Mesendoderm (in vitro differentiated cells): ENCODE measurements around the gene OSBPL5.

Experiments used
- DNase-seq: peaks from one replicate; pipeline ENCODE4 v3.0.0; 2013
- H2AK5ac ChIP-seq: 2 replicates; pipeline ENCODE4 v1.6.1; 2013; ENCODE audit warnings: low read length, inconsistent platforms
- H2BK120ac ChIP-seq: 2 replicates; pipeline ENCODE4 v1.6.1; 2013; ENCODE audit warnings: low read depth, mild to moderate bottlenecking, low read length, moderate library complexity, mixed read lengths
- H2BK15ac ChIP-seq: replicated peaks from 2 replicates; pipeline ENCODE4 v1.6.1; 2013; ENCODE audit warnings: low read depth, mild to moderate bottlenecking, moderate library complexity
- H2BK5ac ChIP-seq: 2 replicates; pipeline ENCODE4 v1.6.1; 2013; ENCODE audit warnings: low read length, inconsistent platforms
- H3K18ac ChIP-seq: 2 replicates; pipeline ENCODE4 v1.6.1; 2013; ENCODE audit warnings: mild to moderate bottlenecking, low read length, mixed read lengths
- H3K23ac ChIP-seq: one replicate; pipeline ENCODE4 v1.6.1; 2013; ENCODE audit warnings: low read length
- H3K27ac ChIP-seq: 2 replicates; pipeline ENCODE4 v1.5.1; 2013; ENCODE audit warnings: low read depth, mild to moderate bottlenecking, inconsistent platforms, low read length, moderate library complexity
- H3K27me3 ChIP-seq: 2 replicates; pipeline ENCODE4 v1.6.1; 2013; ENCODE audit warnings: low read length, control low read depth, mild to moderate bottlenecking, inconsistent platforms; ENCODE audit not compliant: insufficient read depth, poor library complexity
- H3K36me3 ChIP-seq: 2 replicates; pipeline ENCODE4 v1.6.1; 2013; ENCODE audit warnings: low read length, inconsistent platforms; ENCODE audit not compliant: control insufficient read depth, insufficient read depth
- H3K4ac ChIP-seq: one replicate; pipeline ENCODE4 v1.6.1; 2013; ENCODE audit warnings: low read depth, mild to moderate bottlenecking, low read length, moderate library complexity
- H3K4me1 ChIP-seq: 2 replicates; pipeline ENCODE4 v1.6.1; 2013; ENCODE audit warnings: low read depth, low read length, inconsistent platforms; ENCODE audit not compliant: control insufficient read depth
- H3K4me2 ChIP-seq: 2 replicates; pipeline ENCODE4 v1.6.1; 2013; ENCODE audit warnings: low read length
- H3K4me3 ChIP-seq: 2 replicates; pipeline ENCODE4 v1.5.1; 2013; ENCODE audit warnings: mild to moderate bottlenecking, low read length
- H3K56ac ChIP-seq: one replicate; pipeline ENCODE4 v1.6.1; 2013; ENCODE audit warnings: low read length
- H3K79me1 ChIP-seq: 2 replicates; pipeline ENCODE4 v1.6.1; 2013; ENCODE audit warnings: low read length, inconsistent platforms
- H3K79me2 ChIP-seq: 2 replicates; pipeline ENCODE4 v1.6.1; 2013; ENCODE audit warnings: mild to moderate bottlenecking, low read length; ENCODE audit not compliant: control insufficient read depth, insufficient read depth
- H3K9ac ChIP-seq: 2 replicates; pipeline ENCODE4 v1.6.1; 2013; ENCODE audit warnings: low read length, inconsistent platforms
- H4K5ac ChIP-seq: one replicate; pipeline ENCODE4 v1.6.1; 2013; ENCODE audit warnings: low read length
- H4K8ac ChIP-seq: one replicate; pipeline ENCODE4 v1.6.1; 2013; ENCODE audit warnings: low read depth, mild to moderate bottlenecking, control low read depth, low read length, moderate library complexity
- WGBS: extraction: QIAGEN DNeasy Blood & Tissue Kit; methylation state at CpG from one replicate; pipeline ENCODE4 v1.1.7; 2013; ENCODE audit warnings: low lambda C conversion rate, missing lambda C conversion rate; ENCODE audit not compliant: insufficient coverage; ENCODE audit errors: extremely low coverage; 5-methylcytosine and 5-hydroxymethylcytosine counted together

The OSBPL5 gene

DNA sequence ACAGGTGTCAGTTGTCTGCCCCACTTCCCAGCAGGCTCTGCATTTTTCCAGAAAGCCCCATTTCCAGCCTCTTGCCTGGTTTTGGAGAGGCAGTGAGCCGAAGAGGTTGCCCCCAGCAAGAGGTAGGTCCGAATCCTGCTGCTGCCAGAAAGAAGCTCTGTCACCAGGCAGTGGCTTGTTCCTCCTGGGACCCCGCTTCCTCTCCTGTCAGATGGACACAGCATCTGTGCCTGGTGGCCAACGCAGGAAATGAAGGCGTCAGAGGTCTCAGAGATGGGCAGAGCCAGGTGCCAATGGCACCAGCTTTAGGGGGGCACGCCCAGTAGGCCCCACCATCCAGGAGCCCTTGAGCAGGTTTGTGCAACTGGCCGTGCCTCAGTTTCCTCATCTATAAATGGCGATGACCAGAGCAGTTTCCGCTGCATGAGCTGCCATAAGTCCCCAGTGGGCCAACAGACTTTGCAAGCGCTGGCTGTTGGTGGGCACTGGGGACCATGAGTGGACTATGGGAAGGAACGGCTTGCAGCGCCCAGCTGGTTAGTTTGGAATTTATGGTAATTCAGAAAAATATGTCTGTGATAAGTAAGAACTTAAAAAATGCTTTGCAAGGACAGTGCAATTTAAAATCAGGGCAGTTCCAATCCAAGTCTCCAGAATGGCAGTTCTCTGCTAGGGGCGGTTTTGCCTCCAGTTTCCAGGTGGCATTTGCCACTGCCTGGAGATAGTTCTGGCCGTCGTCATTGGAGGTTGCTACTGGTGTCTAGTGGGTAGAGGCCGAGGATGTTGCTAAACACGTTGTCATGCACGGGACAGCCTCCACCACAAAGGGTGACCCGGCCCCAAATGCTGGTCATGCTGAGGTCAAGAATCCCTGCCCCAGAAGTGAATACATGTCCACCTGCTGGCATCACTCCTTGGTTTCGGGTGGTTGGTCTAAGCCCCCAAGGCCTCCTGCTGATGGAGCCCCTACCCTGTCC lies 2.3 kb upstream of the OSBPL5 start:
- Histone ChIP-seq H3K9ac (no peak overlapping the region), H3K18ac (no peak overlapping the region), H3K27ac (no peak overlapping the region), H4K8ac (no peak overlapping the region), H3K79me1 (no peaks in the 10 kb centered on the region), H3K23ac (no peak overlapping the region), H2BK15ac (no peak overlapping the region), H2AK5ac (no peak overlapping the region), H3K27me3 (no peaks in the 10 kb centered on the region), H3K56ac (no peak overlapping the region), H3K4ac (no peak overlapping the region), H2BK120ac (no peak overlapping the region), H2BK5ac (no peak overlapping the region), H3K36me3 (no peaks in the 10 kb centered on the region), H4K5ac (no peak overlapping the region), H3K79me2 (no peaks in the 10 kb centered on the region), H3K4me1 (peaks cover 7% of the 10 kb centered on the region), H3K4me2 (no peak overlapping the region), H3K4me3 (no peak overlapping the region)
- no peak for DNase-seq
- no CpG with 5 or more reads among the region's 20 CpGs for WGBS

DNA sequence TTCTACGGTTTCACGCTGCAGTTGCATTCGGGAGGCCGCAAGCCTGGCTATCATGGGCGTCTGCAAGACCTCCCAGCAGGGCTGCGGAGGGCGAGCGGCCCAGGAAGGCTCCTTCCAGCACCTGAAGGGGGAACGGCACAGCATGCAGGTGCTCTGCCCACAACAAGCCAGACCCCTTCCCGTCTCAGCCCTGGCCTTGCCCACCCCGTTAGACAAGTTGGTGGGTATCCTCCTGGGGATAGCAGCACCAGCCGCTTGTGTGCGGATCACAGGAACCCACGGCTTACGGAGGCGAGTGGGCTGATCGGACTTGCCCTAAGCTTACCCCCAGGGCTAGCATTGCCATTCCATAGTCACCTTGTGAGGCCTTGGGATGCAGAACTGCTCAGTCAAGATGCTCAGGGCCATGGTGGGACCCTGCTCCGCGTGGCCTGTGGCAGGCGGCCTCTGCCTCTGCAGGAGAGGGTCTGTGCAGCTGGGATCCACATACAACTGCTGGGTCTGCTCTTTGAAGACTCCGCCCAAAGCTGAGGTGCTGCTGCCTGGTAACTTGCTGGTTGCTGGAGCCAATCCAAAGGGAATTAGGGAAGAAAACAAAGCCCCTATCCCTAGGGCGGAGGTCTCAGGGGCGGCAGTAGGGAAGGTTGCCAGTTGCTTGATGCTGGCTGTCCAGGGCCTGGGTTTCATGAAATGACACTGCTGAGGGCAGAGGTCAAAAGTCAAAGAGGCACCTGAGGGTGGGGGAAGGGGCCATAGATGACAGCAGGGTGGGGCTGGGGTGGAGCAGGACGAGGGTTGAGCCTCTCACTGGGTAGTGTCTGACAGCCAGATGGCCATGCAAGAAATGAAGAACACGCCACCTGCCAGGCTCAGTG lies 1.4 kb upstream of the OSBPL5 start:
- Histone ChIP-seq H3K27me3 (no peaks in the 10 kb centered on the region), H3K23ac (no peak overlapping the region)
- no CpG with 5 or more reads among the region's 25 CpGs for WGBS

DNA sequence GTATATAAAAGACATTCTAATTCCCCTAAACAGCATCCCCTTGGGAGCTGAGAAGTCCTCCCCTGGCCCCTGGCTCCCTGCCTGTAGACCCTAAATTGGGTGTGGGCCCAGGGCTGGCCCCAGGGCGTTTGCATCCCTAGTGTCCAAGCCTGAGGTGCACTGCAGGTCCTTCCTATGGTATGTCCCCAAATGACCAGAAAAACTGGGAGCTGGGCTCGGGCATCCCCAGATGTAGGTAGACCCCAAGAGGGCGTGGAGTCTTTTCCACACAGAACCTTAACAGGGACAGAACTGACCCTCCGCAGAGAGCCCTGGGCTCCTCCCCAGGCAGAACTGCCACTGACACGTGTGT lies 782 bp upstream of the OSBPL5 start:
- no peaks in the 10 kb centered on the region for H3K27me3 ChIP-seq
- H3K4me2 ChIP-seq: no peak overlapping the region
- no peak overlapping the region for H3K27ac ChIP-seq
- H2BK120ac ChIP-seq: no peak overlapping the region
- no peak for DNase-seq
- no peak overlapping the region for H3K4ac ChIP-seq
- H2BK15ac ChIP-seq: no peak overlapping the region
- H4K5ac ChIP-seq: no peak overlapping the region
- H2BK5ac ChIP-seq: no peak overlapping the region
- H3K4me3 ChIP-seq: no peak overlapping the region
- no peaks in the 10 kb centered on the region for H3K36me3 ChIP-seq
- no peak overlapping the region for H3K18ac ChIP-seq
- no peak overlapping the region for H4K8ac ChIP-seq
- H3K9ac ChIP-seq: no peak overlapping the region
- WGBS: no CpG with 5 or more reads among the region's 5 CpGs
- H3K4me1 ChIP-seq: peaks cover 10% of the 10 kb centered on the region
- H3K56ac ChIP-seq: no peak overlapping the region
- no peaks in the 10 kb centered on the region for H3K79me2 ChIP-seq
- no peak overlapping the region for H3K23ac ChIP-seq
- no peaks in the 10 kb centered on the region for H3K79me1 ChIP-seq
- no peak overlapping the region for H2AK5ac ChIP-seq

More for the DNA sequence above, 1.4 kb upstream of the OSBPL5 start:
- no peak overlapping the region for H2BK5ac ChIP-seq
- H3K4me1 ChIP-seq: peaks cover 7% of the 10 kb centered on the region
- DNase-seq: no peak
- no peak overlapping the region for H3K56ac ChIP-seq
- H3K18ac ChIP-seq: no peak overlapping the region
- no peak overlapping the region for H3K27ac ChIP-seq
- no peak overlapping the region for H3K9ac ChIP-seq
- no peak overlapping the region for H3K4me2 ChIP-seq
- H2BK120ac ChIP-seq: no peak overlapping the region
- no peak overlapping the region for H4K8ac ChIP-seq
- no peaks in the 10 kb centered on the region for H3K36me3 ChIP-seq
- no peak overlapping the region for H3K4me3 ChIP-seq
- H3K79me1 ChIP-seq: no peaks in the 10 kb centered on the region
- H2AK5ac ChIP-seq: no peak overlapping the region
- no peak overlapping the region for H2BK15ac ChIP-seq
- no peak overlapping the region for H4K5ac ChIP-seq
- no peak overlapping the region for H3K4ac ChIP-seq
- no peaks in the 10 kb centered on the region for H3K79me2 ChIP-seq

DNA sequence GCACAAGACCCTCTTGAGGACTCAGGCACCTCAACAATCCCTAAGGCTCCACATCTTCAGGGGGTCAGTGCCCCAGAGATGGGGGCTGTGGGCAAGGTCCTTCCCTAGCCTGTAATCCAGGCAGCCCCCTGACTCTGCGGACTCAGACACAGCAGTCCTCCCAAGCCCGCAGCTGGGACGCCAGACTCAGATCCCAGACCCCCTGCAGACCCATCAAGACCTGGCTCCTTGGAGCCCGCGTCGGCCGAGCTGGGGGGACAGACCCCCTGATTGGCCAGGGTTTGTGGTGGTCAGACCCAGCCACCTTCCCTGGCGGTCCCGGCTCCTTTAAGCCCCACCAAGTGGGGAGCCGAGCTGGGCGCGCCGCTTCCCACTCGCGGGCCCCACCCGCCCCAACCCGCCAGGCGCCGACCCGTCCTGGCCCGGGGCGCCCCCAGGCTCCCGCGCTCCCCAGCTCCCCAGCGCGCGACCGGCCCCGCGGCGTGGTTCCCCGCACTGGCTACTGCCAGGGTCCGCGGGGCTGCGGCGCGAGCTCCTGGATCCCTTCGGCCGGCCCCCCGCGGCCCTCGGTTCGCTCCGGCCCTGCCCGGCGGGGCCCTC lies 458 bp downstream of the OSBPL5 start:
- DNase-seq: peak; percentile 48
- no CpG with 5 or more reads among the region's 46 CpGs for WGBS
- no peak overlapping the region for H2AK5ac ChIP-seq
- no peak overlapping the region for H3K23ac ChIP-seq
- no peaks in the 10 kb centered on the region for H3K79me1 ChIP-seq
- peak overlapping the region; percentile 55 for H3K18ac ChIP-seq
- no peaks in the 10 kb centered on the region for H3K27me3 ChIP-seq
- H3K79me2 ChIP-seq: no peaks in the 10 kb centered on the region
- H3K4me3 ChIP-seq: peak overlapping the region; percentile 50
- H4K5ac ChIP-seq: no peak overlapping the region
- peaks cover 10% of the 10 kb centered on the region for H3K4me1 ChIP-seq
- no peak overlapping the region for H2BK15ac ChIP-seq
- H2BK5ac ChIP-seq: no peak overlapping the region
- no peak overlapping the region for H2BK120ac ChIP-seq
- no peak overlapping the region for H3K27ac ChIP-seq
- no peaks in the 10 kb centered on the region for H3K36me3 ChIP-seq
- peak overlapping the region; percentile 29 for H3K4me2 ChIP-seq
- H3K56ac ChIP-seq: peak overlapping the region; percentile 84
- H3K4ac ChIP-seq: no peak overlapping the region
- H3K9ac ChIP-seq: peak overlapping the region; percentile 31
- no peak overlapping the region for H4K8ac ChIP-seq

DNA sequence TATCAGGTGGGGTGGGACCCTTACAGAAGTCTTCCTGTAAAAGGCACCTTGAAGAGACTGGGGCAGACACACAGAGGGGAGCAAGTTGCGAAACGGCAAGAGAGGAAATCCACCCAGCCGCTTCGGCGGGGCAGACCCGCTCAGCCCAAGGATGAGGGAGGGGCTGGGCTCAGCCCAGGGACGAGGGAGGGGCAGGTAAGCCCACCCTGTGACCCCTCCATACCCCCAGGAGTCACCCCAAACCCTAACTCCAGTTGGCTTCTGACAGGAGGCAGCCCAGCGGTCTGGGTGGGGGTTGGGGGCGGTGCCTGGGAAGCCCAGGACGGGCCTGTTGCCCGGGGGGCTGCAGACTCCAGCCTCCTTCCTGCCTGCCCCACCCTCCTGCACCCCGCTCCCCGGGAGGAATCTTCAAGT lies 965 bp downstream of the OSBPL5 start:
- H3K36me3 ChIP-seq: no peaks in the 10 kb centered on the region
- H3K4me2 ChIP-seq: peak overlapping the region; percentile 29
- H3K23ac ChIP-seq: no peak overlapping the region
- DNase-seq: peak; percentile 20
- H3K27ac ChIP-seq: no peak overlapping the region
- H2BK15ac ChIP-seq: no peak overlapping the region
- peak overlapping the region; percentile 31 for H3K9ac ChIP-seq
- H4K8ac ChIP-seq: no peak overlapping the region
- no peaks in the 10 kb centered on the region for H3K79me2 ChIP-seq
- no CpG with 5 or more reads among the region's 13 CpGs for WGBS
- peak overlapping the region; percentile 50 for H3K4me3 ChIP-seq
- H3K4ac ChIP-seq: no peak overlapping the region
- no peak overlapping the region for H2BK5ac ChIP-seq
- peaks cover 1% of the 10 kb centered on the region for H3K79me1 ChIP-seq
- H3K27me3 ChIP-seq: no peaks in the 10 kb centered on the region
- H4K5ac ChIP-seq: no peak overlapping the region
- H3K56ac ChIP-seq: peak overlapping the region; percentile 84
- no peak overlapping the region for H2AK5ac ChIP-seq
- H3K18ac ChIP-seq: peak overlapping the region; percentile 55
- peaks cover 10% of the 10 kb centered on the region for H3K4me1 ChIP-seq
- no peak overlapping the region for H2BK120ac ChIP-seq
